ENCODE measurements around the gene CD2BP2.
"Not testable (repeated sequence)": the region's sequence is repeated elsewhere in the genome, so short reads cannot be mapped to it uniquely, and the experiment has no call there.

The CD2BP2 gene

DNA sequence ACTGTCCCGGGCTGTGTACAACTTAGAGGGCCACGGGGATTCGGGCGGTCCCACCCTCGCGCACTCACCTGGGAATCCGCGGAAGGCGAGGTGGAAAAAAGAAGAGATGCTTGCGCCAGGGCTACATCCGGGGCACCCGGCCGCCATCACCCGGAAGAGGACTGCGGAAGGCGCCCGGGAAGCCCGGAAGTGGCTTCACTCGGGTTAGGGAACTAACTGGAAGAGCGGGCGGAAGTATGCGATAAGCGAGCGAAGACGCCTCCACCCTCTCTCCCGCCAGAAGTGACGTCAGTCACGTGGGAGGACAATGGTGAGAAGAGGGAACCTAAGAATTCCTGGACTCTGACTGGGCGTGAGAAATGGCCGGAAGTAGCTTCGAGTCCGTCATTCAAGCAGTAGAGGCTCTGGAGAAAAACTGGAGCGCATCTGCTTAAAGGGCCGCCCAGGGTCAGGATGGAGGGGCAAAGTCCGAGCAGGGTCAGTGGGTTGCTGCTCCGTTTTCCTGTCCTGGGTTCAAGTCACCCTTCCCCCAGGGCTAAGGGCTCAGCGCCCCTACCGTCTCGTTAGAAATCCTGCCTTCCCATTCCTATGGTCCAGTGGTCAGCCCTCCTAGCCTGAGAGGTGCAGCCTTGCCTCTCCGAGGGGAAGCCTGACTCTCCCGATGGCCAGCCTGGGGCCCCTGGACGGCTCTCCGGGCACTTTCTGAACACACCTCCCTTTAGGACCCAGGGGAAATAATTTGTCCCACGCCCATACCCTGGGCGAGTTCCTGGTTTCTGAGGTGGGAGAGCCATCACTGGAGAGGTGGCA lies at the start of gene CD2BP2:
TSS of gene CD2BP2 (minus strand) at position 165 of the 810 bp plus-strand sequence. CDS start 627 bp downstream, outside the sequence.
- H3K9ac ChIP-seq (ENCODE audit: low read length) = peak within 1 kb of the TSS; percentile 78
- peak within 1 kb of the TSS; percentile 85 for H3K27ac ChIP-seq (ENCODE audit: low read length)
- H3K27me3 ChIP-seq (ENCODE audit: control insufficient read depth, insufficient read depth, low read length) = no peaks in the 10 kb centered on the region
- H3K9me3 ChIP-seq (ENCODE audit: control insufficient read depth, low read depth, low read length) = no peaks in the 10 kb centered on the region
- H3K4me1 ChIP-seq (ENCODE audit: control insufficient read depth, low read depth, low read length) = peaks cover 4% of the 10 kb centered on the region
- H3K36me3 ChIP-seq (ENCODE audit: control insufficient read depth, low read depth, low read length) = peaks cover 31% of the 10 kb centered on the region
- H3K4me3 ChIP-seq (ENCODE audit: low read length) = peak within 1 kb of the TSS; percentile 91

DNA sequence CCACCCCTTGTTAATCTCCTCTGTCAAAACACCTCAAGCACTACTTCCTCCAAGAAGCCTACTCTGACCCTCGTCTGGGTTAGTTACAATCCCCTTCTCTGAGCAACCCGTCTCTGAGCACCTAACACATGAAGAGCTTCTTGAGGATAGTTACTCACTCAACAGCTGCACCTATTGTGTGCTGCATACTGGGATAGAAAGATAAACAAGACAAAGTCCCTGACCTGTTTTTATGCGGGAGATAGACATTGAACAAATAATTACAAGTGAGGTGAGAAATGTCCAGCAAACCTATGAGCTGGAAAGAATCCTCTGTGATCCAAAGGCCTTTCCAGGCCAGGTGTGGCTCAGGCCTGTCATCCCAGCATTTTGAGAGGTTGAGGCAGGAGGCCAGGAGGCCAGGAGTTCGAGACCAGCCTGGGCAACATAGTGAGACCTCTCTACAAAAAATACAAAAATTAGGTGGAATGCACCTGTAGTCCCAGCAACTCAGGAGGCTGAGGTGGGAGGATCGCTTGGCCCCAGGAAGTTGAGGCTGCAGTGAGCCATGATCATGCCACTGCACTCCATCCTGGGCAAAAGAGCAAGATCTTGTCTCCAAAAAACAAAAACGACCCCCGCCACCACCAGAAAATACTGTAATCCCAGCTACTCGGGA lies 46.8 kb upstream of the CD2BP2 start:
- no peaks in the 10 kb centered on the region for H3K27me3 ChIP-seq (ENCODE audit: control insufficient read depth, insufficient read depth, low read length)
- no peak overlapping the region for H3K27ac ChIP-seq (ENCODE audit: low read length)
- H3K36me3 ChIP-seq (ENCODE audit: control insufficient read depth, low read depth, low read length) = peaks cover 20% of the 10 kb centered on the region
- H3K4me1 ChIP-seq (ENCODE audit: control insufficient read depth, low read depth, low read length) = peaks cover 6% of the 10 kb centered on the region
- no peak overlapping the region for H3K9ac ChIP-seq (ENCODE audit: low read length)
- no peak overlapping the region for H3K4me3 ChIP-seq (ENCODE audit: low read length)
- no peaks in the 10 kb centered on the region for H3K9me3 ChIP-seq (ENCODE audit: control insufficient read depth, low read depth, low read length)

DNA sequence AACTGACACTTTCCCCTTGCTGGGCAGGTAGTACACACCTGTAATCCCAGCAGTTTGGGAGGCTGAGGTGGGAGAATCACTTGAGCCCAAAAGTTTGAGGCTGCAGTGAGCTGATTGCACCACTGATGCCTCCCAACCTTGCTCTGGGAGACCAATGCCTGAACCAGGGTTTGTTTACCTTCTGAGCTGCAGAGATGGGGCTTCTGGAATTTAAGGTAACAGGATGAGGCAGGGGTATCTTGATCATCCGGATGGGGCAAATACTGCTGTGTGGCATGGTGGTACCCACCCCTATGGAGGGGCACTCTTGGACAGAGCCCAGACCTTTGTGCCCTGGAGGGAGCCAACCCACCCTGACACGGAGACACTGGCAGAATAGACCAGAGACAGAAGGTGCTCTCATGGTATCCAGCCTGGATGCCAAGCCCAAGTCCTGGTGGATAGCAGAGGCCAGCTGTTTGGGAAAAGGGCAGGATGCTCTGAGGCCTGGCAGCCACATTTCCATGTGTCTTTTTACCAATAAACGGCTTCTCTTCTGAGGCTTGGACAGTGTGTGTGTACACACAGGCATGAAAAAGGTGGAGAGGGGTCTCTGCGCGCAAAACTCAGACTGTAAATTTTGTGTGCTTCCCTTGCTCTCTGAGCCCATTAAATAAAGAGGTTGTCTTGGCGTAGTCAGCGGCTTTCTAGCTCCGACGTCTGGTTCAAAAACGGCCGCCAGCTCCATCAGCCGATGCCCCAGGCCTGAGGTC lies 44.5 kb upstream of the CD2BP2 start:
- peaks cover 6% of the 10 kb centered on the region for H3K4me1 ChIP-seq (ENCODE audit: control insufficient read depth, low read depth, low read length)
- H3K36me3 ChIP-seq (ENCODE audit: control insufficient read depth, low read depth, low read length) = peaks cover 21% of the 10 kb centered on the region
- H3K4me3 ChIP-seq (ENCODE audit: low read length) = peak overlapping the region; percentile 65

DNA sequence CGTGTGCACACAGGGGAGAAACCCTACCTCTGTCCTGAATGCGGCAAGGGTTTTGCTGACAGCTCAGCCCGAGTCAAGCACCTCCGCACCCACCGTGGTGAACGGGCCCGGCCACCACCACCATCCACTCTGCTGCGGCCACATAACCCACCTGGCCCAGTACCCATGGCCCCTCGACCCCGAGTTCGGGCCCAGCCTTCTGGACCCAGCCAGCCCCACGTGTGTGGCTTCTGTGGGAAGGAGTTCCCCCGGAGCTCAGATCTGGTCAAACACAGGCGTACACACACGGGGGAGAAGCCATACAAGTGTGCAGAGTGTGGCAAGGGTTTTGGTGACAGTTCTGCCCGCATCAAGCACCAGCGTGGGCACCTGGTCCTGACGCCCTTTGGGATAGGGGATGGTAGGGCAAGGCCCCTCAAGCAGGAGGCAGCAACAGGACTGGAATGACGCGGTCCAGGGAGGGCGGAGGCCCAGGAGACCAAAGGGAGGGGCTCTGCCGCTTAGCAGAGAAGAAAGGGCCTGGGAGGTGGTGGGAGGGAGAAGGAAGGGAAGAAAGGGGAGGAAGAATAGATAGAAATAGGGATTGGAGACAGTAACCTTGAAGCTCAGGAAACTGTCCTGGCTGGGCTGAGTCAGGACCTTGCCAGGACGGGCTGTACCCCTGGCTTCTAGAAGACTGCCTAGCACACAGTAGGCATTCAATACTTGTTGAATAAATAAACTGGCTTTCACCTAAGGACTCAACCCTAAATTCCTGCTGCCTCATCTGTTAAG lies 43.7 kb upstream of the CD2BP2 start:
- H3K36me3 ChIP-seq (ENCODE audit: control insufficient read depth, low read depth, low read length) = peaks cover 21% of the 10 kb centered on the region
- no peak overlapping the region for H3K4me3 ChIP-seq (ENCODE audit: low read length)
- H3K27ac ChIP-seq (ENCODE audit: low read length) = no peak overlapping the region
- H3K4me1 ChIP-seq (ENCODE audit: control insufficient read depth, low read depth, low read length) = peaks cover 12% of the 10 kb centered on the region
- H3K9ac ChIP-seq (ENCODE audit: low read length) = no peak overlapping the region
- H3K27me3 ChIP-seq (ENCODE audit: control insufficient read depth, insufficient read depth, low read length) = no peaks in the 10 kb centered on the region
- H3K9me3 ChIP-seq (ENCODE audit: control insufficient read depth, low read depth, low read length) = no peaks in the 10 kb centered on the region

More for the DNA sequence above, 44.5 kb upstream of the CD2BP2 start:
- peak overlapping the region; percentile 72 for H3K27ac ChIP-seq (ENCODE audit: low read length)
- H3K9ac ChIP-seq (ENCODE audit: low read length) = peak overlapping the region; percentile 85
- no peaks in the 10 kb centered on the region for H3K9me3 ChIP-seq (ENCODE audit: control insufficient read depth, low read depth, low read length)
- no peaks in the 10 kb centered on the region for H3K27me3 ChIP-seq (ENCODE audit: control insufficient read depth, insufficient read depth, low read length)

DNA sequence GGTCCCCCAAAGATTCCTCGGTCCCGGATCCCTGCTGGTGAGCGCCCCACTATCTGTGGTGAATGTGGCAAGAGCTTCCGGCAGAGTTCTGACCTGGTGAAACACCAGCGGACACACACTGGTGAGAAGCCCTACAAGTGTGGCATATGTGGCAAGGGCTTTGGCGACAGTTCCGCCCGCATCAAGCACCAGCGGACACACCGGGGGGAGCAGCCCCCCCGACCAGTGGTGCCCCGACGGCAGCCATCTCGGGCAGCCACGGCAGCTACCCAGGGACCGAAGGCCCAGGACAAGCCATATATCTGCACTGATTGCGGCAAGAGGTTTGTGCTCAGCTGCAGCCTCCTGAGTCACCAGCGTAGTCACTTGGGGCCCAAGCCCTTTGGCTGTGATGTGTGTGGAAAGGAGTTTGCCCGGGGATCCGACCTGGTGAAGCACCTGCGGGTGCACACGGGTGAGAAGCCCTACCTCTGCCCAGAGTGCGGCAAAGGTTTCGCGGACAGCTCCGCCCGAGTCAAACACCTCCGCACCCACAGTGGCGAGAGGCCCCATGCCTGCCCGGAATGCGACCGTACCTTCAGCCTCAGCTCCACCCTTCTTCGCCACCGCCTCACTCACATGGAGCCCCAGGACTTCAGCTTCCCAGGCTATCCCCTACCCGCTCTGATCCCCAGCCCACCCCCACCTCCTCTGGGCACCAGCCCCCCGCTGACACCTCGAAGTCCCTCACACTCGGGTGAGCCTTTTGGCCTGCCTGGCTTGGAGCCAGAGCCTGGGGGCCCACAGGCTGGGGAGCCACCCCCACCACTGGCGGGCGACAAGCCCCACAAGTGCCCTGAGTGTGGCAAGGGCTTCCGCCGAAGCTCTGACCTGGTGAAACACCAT lies 42.9 kb upstream of the CD2BP2 start:
- no peaks in the 10 kb centered on the region for H3K27me3 ChIP-seq (ENCODE audit: control insufficient read depth, insufficient read depth, low read length)
- H3K27ac ChIP-seq (ENCODE audit: low read length) = no peak overlapping the region
- H3K9ac ChIP-seq (ENCODE audit: low read length) = no peak overlapping the region
- H3K4me3 ChIP-seq (ENCODE audit: low read length) = no peak overlapping the region
- H3K36me3 ChIP-seq (ENCODE audit: control insufficient read depth, low read depth, low read length) = peaks cover 21% of the 10 kb centered on the region
- no peaks in the 10 kb centered on the region for H3K9me3 ChIP-seq (ENCODE audit: control insufficient read depth, low read depth, low read length)
- H3K4me1 ChIP-seq (ENCODE audit: control insufficient read depth, low read depth, low read length) = peaks cover 12% of the 10 kb centered on the region

DNA sequence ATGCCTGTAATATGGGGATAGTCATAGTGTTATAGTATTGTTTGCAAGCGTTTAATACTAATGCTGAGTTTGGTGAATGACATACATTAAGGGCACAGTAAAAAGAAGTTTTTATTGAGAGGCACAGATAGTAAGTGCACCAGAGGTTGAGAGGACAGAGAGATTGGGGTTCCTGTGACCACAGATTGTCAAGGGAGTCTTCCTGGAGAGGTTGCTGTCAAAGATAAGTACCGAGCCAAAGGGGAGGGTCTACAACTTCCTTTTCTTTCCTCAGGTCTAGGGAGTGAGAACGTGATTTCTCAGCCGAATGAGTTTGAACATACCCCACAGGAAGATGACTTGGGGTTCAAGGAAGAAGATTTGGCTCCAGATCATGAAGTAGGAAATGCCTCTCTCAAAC lies 41.9 kb upstream of the CD2BP2 start:
- no peaks in the 10 kb centered on the region for H3K9me3 ChIP-seq (ENCODE audit: control insufficient read depth, low read depth, low read length)
- no peak overlapping the region for H3K27ac ChIP-seq (ENCODE audit: low read length)
- peak overlapping the region; percentile 90 for H3K4me3 ChIP-seq (ENCODE audit: low read length)

DNA sequence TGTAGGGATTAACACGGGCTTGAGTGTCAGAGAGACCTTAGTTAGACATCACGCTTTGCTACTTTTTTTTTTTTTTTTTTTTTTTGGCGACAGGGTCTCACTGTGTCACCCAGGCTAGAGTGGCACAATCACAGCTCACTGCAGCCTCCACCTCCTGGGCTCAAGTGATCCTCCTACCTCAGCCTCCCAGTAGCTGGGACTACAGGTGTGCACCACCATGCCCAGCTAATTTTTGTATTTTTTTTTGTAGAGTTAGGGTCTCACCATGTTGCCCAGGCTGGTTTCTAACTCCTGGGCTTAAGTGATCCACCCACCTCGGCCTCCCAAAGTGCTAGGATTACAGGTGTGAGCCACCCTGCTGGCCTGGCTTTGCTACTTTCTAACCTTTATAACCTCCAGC lies 41.5 kb upstream of the CD2BP2 start:
- H3K9ac ChIP-seq (ENCODE audit: low read length) = peak overlapping the region; percentile 99
- H3K27me3 ChIP-seq (ENCODE audit: control insufficient read depth, insufficient read depth, low read length); H3K27ac ChIP-seq (ENCODE audit: low read length): not testable (repeated sequence)

More for the DNA sequence above, 41.9 kb upstream of the CD2BP2 start:
- Histone ChIP-seq H3K36me3 (ENCODE audit: control insufficient read depth, low read depth, low read length) (peaks cover 21% of the 10 kb centered on the region), H3K27me3 (ENCODE audit: control insufficient read depth, insufficient read depth, low read length) (no peaks in the 10 kb centered on the region), H3K9ac (ENCODE audit: low read length) (peak overlapping the region; percentile 5), H3K4me1 (ENCODE audit: control insufficient read depth, low read depth, low read length) (peaks cover 12% of the 10 kb centered on the region)

DNA sequence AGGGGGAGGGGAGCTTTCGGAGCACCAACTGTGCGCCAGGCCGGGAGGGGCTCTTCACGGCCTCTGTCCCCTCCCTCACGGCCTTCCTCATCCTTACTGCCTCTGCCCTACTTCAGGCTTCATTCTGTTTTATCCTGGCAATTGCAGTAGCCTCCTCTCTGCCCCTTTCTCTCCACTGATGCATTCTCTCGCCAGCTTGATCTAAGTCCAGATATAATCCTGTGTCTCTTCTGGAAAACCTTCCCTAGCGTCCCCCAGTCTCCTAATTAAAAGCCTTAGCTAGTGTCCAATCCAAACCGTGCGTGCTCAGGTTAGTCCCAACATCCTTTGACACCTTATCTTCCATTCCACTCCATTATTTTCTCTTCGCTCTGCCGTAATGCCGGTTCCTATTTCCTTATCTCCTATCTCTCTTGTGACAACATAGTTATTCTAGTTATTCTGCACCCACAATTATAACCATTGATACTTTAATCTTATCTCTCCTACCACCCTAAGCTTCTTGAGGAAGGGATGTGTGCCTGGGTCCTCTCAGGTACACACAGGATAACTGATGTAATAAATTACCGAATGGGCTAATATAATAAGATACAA lies 41.0 kb upstream of the CD2BP2 start:
- Histone ChIP-seq H3K9me3 (ENCODE audit: control insufficient read depth, low read depth, low read length) (no peaks in the 10 kb centered on the region), H3K36me3 (ENCODE audit: control insufficient read depth, low read depth, low read length) (peaks cover 21% of the 10 kb centered on the region), H3K27me3 (ENCODE audit: control insufficient read depth, insufficient read depth, low read length) (no peaks in the 10 kb centered on the region), H3K4me1 (ENCODE audit: control insufficient read depth, low read depth, low read length) (peaks cover 12% of the 10 kb centered on the region), H3K4me3 (ENCODE audit: low read length) (peak overlapping the region; percentile 90), H3K9ac (ENCODE audit: low read length) (peak overlapping the region; percentile 99), H3K27ac (ENCODE audit: low read length) (peak overlapping the region; percentile 46)

More for the DNA sequence above, 41.5 kb upstream of the CD2BP2 start:
- peak overlapping the region; percentile 90 for H3K4me3 ChIP-seq (ENCODE audit: low read length)
- peaks cover 21% of the 10 kb centered on the region for H3K36me3 ChIP-seq (ENCODE audit: control insufficient read depth, low read depth, low read length)
- H3K9me3 ChIP-seq (ENCODE audit: control insufficient read depth, low read depth, low read length) = not testable (repeated sequence)
- H3K4me1 ChIP-seq (ENCODE audit: control insufficient read depth, low read depth, low read length) = peaks cover 12% of the 10 kb centered on the region

DNA sequence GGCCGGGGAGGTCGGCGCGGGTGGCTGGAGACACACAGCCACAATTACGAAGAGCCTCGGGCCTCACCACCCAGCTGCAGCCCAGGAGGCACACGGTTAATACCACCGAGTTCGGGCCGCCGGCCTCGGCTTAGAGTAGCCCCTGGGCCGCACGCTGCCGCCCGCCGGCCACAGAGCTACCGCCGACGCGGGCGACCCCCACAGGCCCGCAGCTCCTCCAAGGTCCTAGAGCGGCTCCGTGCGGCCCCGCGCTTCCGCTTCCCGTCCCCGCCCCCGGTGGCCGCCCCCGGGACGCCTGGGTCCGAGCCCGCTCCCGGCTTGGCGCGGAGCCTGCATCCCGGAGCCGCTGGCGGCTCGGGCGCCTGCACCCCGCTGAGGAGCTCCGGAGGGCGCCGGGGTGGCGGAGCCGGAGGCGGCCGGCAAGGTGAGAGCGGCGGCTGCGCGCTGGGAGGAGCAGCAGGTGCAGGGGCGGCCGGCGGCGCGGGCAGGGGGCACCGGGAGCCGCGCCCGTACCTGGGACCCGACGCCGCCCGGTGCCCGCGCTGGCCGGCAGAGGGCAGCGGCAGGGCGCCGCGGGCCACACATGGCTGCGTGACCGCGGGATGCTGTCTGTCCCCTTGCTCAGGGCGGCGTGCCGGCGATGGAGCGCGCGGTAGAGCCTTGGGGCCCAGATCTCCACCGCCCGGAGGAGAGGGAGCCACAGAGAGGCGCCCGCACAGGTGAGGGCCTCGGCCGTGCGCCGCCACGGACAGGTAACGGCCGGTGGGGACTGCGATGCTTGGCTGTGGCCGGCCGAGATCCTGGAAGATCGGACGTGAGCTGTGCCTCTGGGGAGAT lies 40.3 kb upstream of the CD2BP2 start, which contains the start of gene ZNF48:
TSS of gene ZNF48 (plus strand) at position 266 of the 837 bp plus-strand sequence. CDS start at position 641, 375 bp downstream.
- Histone ChIP-seq H3K36me3 (ENCODE audit: control insufficient read depth, low read depth, low read length) (peaks cover 21% of the 10 kb centered on the region), H3K4me1 (ENCODE audit: control insufficient read depth, low read depth, low read length) (peaks cover 12% of the 10 kb centered on the region), H3K27me3 (ENCODE audit: control insufficient read depth, insufficient read depth, low read length) (no peaks in the 10 kb centered on the region), H3K4me3 (ENCODE audit: low read length) (peak within 1 kb of the TSS; percentile 90), H3K9me3 (ENCODE audit: control insufficient read depth, low read depth, low read length) (no peaks in the 10 kb centered on the region), H3K27ac (ENCODE audit: low read length) (peak within 1 kb of the TSS; percentile 99), H3K9ac (ENCODE audit: low read length) (peak within 1 kb of the TSS; percentile 99)
